ENCODE measurements around the gene SLC5A3. TPM values are rescaled to one million over a fixed set of nuclear protein-coding genes. Genes with fewer than 3 reads are reported as not detected.

Gene SLC5A3
- total and polyA plus RNA-seq, 2 of the 8 experiments (the other 6 are each of a cell fraction or from before 2014, with no cell fraction given), result 4.0 to 19.4 TPM

DNA sequence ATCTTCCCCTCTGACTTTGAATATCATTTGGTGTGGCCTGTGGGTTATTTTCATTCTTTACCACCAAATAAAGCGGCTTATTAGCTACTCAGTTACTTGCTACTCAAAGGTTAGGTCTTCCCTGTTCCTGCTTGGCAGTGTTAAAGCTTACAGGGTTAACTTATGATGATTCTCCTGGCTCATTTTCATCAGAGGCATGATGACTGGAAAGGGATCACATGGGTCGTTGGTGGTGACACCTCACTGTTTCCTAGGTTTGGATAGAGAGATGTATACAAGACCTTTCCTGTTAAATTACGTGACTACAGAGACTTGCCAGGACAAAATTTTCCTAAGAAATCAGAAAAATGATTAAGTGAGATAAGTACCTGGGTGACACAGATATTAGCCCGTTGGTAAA is 27.4 kb downstream of the SLC5A3 start:
- H3K9ac ChIP-seq (replicated peaks in 1 of 4; ENCODE audit: extremely low read depth in 1 of 4, low read depth in 3 of 4, low read length in 3 of 4), result peak overlapping the region in 1 of 4 experiments; percentile 34; a peak in 1 of 7 replicates
- H3K4me1 ChIP-seq (replicated peaks in 1 of 4; ENCODE audit: control insufficient read depth in 3 of 4, insufficient read depth in 4 of 4, low read length in 3 of 4), result peaks cover 0 to 9% (median 3%) of the 10 kb centered on the region in 4 experiments; a peak in 4 of 7 replicates
- no peaks in the 10 kb centered on the region for H3K27me3 ChIP-seq (replicated peaks in 1 of 4; ENCODE audit: control insufficient read depth in 3 of 4, extremely low read depth in 1 of 4, insufficient read depth in 3 of 4, low read length in 3 of 4)
- no peak overlapping the region for H3K56ac ChIP-seq (replicated peaks; ENCODE audit: insufficient read length, low read depth, low read length)
- no peak overlapping the region for H2AFZ ChIP-seq (ENCODE audit: low read length)
- no peak overlapping the region for H2BK15ac ChIP-seq (ENCODE audit: low read length)
- H3K79me2 ChIP-seq (ENCODE audit: control insufficient read depth in 1 of 2, insufficient read depth in 2 of 2, low read length in 2 of 2), result peaks cover 8 to 99% of the 10 kb centered on the region in 2 experiments; a peak in 2 of 4 replicates
- no peak for DNase-seq (ENCODE audit: low read depth in 1 of 2, low spot score in 2 of 2)
- no peak overlapping the region for H3K14ac ChIP-seq (ENCODE audit: insufficient read length)
- no peak overlapping the region for H3K18ac ChIP-seq (ENCODE audit: extremely low read depth, low read length)
- ChIA-PET POLR2A (ENCODE audit: partially characterized antibody) (interaction anchor here (1.3 to 1.9 kb wide), 2 partner anchors 23 to 27 kb away, joined by 3 to 7 read pairs; partner anchors contain the start of genes MRPS6 and SLC5A3), CTCF (ENCODE audit: partially characterized antibody) (interaction anchor here (1.0 to 12.2 kb wide), 7 partner anchors 8 to 247 kb away, joined by 3 to 103 read pairs (median 5); no protein-coding TSS in a partner anchor)
- peaks cover 13% of the 10 kb centered on the region for H3K79me1 ChIP-seq (ENCODE audit: low read depth, low read length)
- H2BK5ac ChIP-seq (ENCODE audit: low read depth, low read length), result no peak overlapping the region
- H3K9me3 ChIP-seq (ENCODE audit: insufficient read depth in 2 of 2, low read depth in 1 of 2, low read length in 1 of 2), result no peaks in the 10 kb centered on the region
- H3K4ac ChIP-seq (replicated peaks; ENCODE audit: insufficient read length, low read depth, low read length), result no peak overlapping the region
- H3K4me3 ChIP-seq (ENCODE audit: extremely low read depth in 1 of 4, insufficient read depth in 2 of 4, low read depth in 3 of 4, low read length in 4 of 4), result no peak overlapping the region
- no peak overlapping the region for H2BK20ac ChIP-seq (ENCODE audit: low read length)
- no peaks in the 10 kb centered on the region for H3K23me2 ChIP-seq (ENCODE audit: low read depth, low read length)
- H4K5ac ChIP-seq (ENCODE audit: insufficient read length, low read depth, low read length), result no peak overlapping the region
- no peak overlapping the region for H2AK5ac ChIP-seq (ENCODE audit: low read depth, low read length)
- H3K36me3 ChIP-seq (ENCODE audit: control insufficient read depth in 2 of 4, insufficient read depth in 4 of 4, low read length in 3 of 4), result peaks cover 0 to 10% (median 2%) of the 10 kb centered on the region in 4 experiments; a peak in 4 of 8 replicates
- H4K20me1 ChIP-seq (replicated peaks in 1 of 2; ENCODE audit: control insufficient read depth in 1 of 2, insufficient read depth in 2 of 2, low read length in 2 of 2), result peaks cover 8 to 13% of the 10 kb centered on the region in 2 experiments
- H2BK120ac ChIP-seq (replicated peaks; ENCODE audit: low read depth, low read length), result no peak overlapping the region
- no peak overlapping the region for H3K27ac ChIP-seq (ENCODE audit: low read depth, low read length)
- no peak overlapping the region for H2BK12ac ChIP-seq (ENCODE audit: low read depth, low read length)
- H3K23ac ChIP-seq (ENCODE audit: insufficient read length), result no peak overlapping the region
- 83% methylated on average over 4 of the region's 4 CpGs; no CpG with 5 or more reads in 1 of the 2 experiments for WGBS, 2 experiments (ENCODE audit: extremely low coverage in 1 of 2, insufficient coverage in 1 of 2, insufficient read length in 1 of 2, insufficient replicate concordance in 2 of 2, low coverage in 1 of 2, low lambda C conversion rate in 2 of 2, missing lambda C conversion rate in 1 of 2)
- H3K4me2 ChIP-seq (ENCODE audit: insufficient read depth in 1 of 2, low read depth in 2 of 2, low read length in 2 of 2), result 0 out of 4 replicates have a peak overlapping the region, but pooled peaks of 1 of the 2 experiments have one; percentile 27
- H4K91ac ChIP-seq (replicated peaks; ENCODE audit: insufficient read length, low read length), result no peak overlapping the region
- H4K8ac ChIP-seq (ENCODE audit: extremely low read depth, insufficient read depth, low read length), result no peak overlapping the region
- no peak for FAIRE-seq
- no peak for TF ChIP-seq POLR2AphosphoS5 (IDR thresholded peaks at IDR 0.05; ENCODE audit: low read depth, low read length)
- TF ChIP-seq CTBP2 (IDR thresholded peaks at IDR 0.05; ENCODE audit: borderline replicate concordance, insufficient read depth, insufficient read length, low read length), result no peak
- TF ChIP-seq, protein P1, sequence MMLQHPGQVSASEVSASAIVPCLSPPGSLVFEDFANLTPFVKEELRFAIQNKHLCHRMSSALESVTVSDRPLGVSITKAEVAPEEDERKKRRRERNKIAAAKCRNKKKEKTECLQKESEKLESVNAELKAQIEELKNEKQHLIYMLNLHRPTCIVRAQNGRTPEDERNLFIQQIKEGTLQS (IDR thresholded peaks at IDR 0.05; ENCODE audit: insufficient read depth, low read depth, low read length), result no peak
- TF ChIP-seq EZH2 (IDR thresholded peaks at IDR 0.05; ENCODE audit: low read depth, low read length, severe bottlenecking), result no peak
- no peak for TF ChIP-seq SAP30 (IDR thresholded peaks at IDR 0.05; ENCODE audit: insufficient read depth, insufficient replicate concordance, low read length)
- TF ChIP-seq SIN3A (conservative IDR thresholded peaks at IDR 0.05 in 1 of 2, IDR thresholded peaks at IDR 0.05 in 1 of 2; ENCODE audit: low read depth in 1 of 2, low read length in 2 of 2), result no peak
- TF ChIP-seq, protein P2, sequence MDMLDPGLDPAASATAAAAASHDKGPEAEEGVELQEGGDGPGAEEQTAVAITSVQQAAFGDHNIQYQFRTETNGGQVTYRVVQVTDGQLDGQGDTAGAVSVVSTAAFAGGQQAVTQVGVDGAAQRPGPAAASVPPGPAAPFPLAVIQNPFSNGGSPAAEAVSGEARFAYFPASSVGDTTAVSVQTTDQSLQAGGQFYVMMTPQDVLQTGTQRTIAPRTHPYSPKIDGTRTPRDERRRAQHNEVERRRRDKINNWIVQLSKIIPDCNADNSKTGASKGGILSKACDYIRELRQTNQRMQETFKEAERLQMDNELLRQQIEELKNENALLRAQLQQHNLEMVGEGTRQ (IDR thresholded peaks at IDR 0.05; ENCODE audit: low read length), result no peak
- no peak for TF ChIP-seq TBP (IDR thresholded peaks at IDR 0.05; ENCODE audit: low read depth, low read length)
- no peak for TF ChIP-seq RAD21 (IDR thresholded peaks at IDR 0.05 in 1 of 2, conservative IDR thresholded peaks at IDR 0.05 in 1 of 2; ENCODE audit: low read depth in 2 of 2, low read length in 2 of 2)
- no peak for TF ChIP-seq KDM4A (IDR thresholded peaks at IDR 0.05; ENCODE audit: low read depth, low read length, severe bottlenecking)
